HG03280 (cell line): ENCODE data around the gene FHIT.

Experiments
- ATAC-seq: cut with Tn5 transposase; IDR thresholded peaks from one replicate; pipeline ENCODE4 v1.9.1; 2021; ENCODE audit warnings: mild to moderate bottlenecking, moderate library complexity; ENCODE audit not compliant: unreplicated experiment

FHIT gene

GRCh38 chr3:60434950-60435349, 816.3 kb downstream of the FHIT start:
- no peak for ATAC-seq

- ATAC-seq: no peak
Measured at GRCh38 chr3:60434323-60434722, 816.9 kb downstream of the FHIT start.

GRCh38 chr3:60431599-60431958, 819.7 kb downstream of the FHIT start:
- ATAC-seq: no peak

GRCh38 chr3:60430205-60430604, 821.0 kb downstream of the FHIT start:
- no peak for ATAC-seq

GRCh38 chr3:60427109-60427508, 824.1 kb downstream of the FHIT start:
- ATAC-seq: no peak

GRCh38 chr3:60424942-60425341, 826.3 kb downstream of the FHIT start:
- no peak for ATAC-seq

- no peak for ATAC-seq
Measured at GRCh38 chr3:60424034-60424433, 827.2 kb downstream of the FHIT start.

GRCh38 chr3:60423556-60423955, 827.7 kb downstream of the FHIT start:
- no peak for ATAC-seq

- ATAC-seq: no peak
Measured at GRCh38 chr3:60421749-60422446, 829.4 kb downstream of the FHIT start.

GRCh38 chr3:60417576-60417975, 833.7 kb downstream of the FHIT start:
- ATAC-seq: no peak

GRCh38 chr3:60414011-60414410, 837.2 kb downstream of the FHIT start:
- no peak for ATAC-seq

- no peak for ATAC-seq
Measured at GRCh38 chr3:60413551-60413950, 837.7 kb downstream of the FHIT start.

- ATAC-seq: no peak
Measured at GRCh38 chr3:60403866-60404265, 847.4 kb downstream of the FHIT start.

GRCh38 chr3:60402931-60403330, 848.3 kb downstream of the FHIT start:
- ATAC-seq: no peak

- no peak for ATAC-seq
Measured at GRCh38 chr3:60399861-60400845, 851.1 kb downstream of the FHIT start.

GRCh38 chr3:60399292-60399691, 852.0 kb downstream of the FHIT start:
- ATAC-seq: no peak

GRCh38 chr3:60395173-60395762, 856.0 kb downstream of the FHIT start:
- no peak for ATAC-seq

- ATAC-seq: no peak
Measured at GRCh38 chr3:60393946-60394345, 857.3 kb downstream of the FHIT start.

GRCh38 chr3:60392501-60392900, 858.8 kb downstream of the FHIT start:
- no peak for ATAC-seq

- ATAC-seq: no peak
Measured at GRCh38 chr3:60391292-60391691, 860.0 kb downstream of the FHIT start.

GRCh38 chr3:60388731-60389130, 862.5 kb downstream of the FHIT start:
- ATAC-seq: no peak

- no peak for ATAC-seq
Measured at GRCh38 chr3:60386306-60386705, 864.9 kb downstream of the FHIT start.
